GM21825 (cell line): Measurements from ENCODE around the gene PYHIN1.

Experiments
- ATAC-seq: cut with Tn5 transposase; IDR thresholded peaks from one replicate; pipeline ENCODE4 v1.9.1; 2021; ENCODE audit warnings: mild to moderate bottlenecking, moderate library complexity; ENCODE audit not compliant: unreplicated experiment

Gene PYHIN1

GRCh38 chr1:159011751-159012150 is 80.4 kb downstream of the PYHIN1 start:
- no peak for ATAC-seq

GRCh38 chr1:159012495-159012894 is 81.1 kb downstream of the PYHIN1 start:
- no peak for ATAC-seq

- no peak for ATAC-seq
Measured at GRCh38 chr1:159014003-159014571, 82.7 kb downstream of the PYHIN1 start.

- ATAC-seq = no peak
Measured at GRCh38 chr1:159014851-159015250, 83.5 kb downstream of the PYHIN1 start.

- peak; percentile 89 for ATAC-seq
Measured at GRCh38 chr1:159015440-159015909, 84.1 kb downstream of the PYHIN1 start.

GRCh38 chr1:159023723-159024122 is 92.4 kb downstream of the PYHIN1 start:
- ATAC-seq = no peak

- no peak for ATAC-seq
Measured at GRCh38 chr1:159025043-159025442, 93.7 kb downstream of the PYHIN1 start.
